GM21576 (cell line): Measurements from ENCODE around the gene ARMC7.
"Not testable (repeated sequence)": the region's sequence is repeated elsewhere in the genome, so short reads cannot be mapped to it uniquely, and the experiment has no call there.

Source experiments
- ATAC-seq: cut with Tn5 transposase; IDR thresholded peaks from one replicate; pipeline ENCODE4 v1.9.1; 2021; ENCODE audit warnings: mild to moderate bottlenecking, moderate library complexity; ENCODE audit not compliant: unreplicated experiment

Gene ARMC7

GRCh38 chr17:75152523-75152921 is 42.8 kb downstream of the ARMC7 start:
- no peak for ATAC-seq

GRCh38 chr17:75152922-75153779 is 43.4 kb downstream of the ARMC7 start:
- ATAC-seq, result no peak

- ATAC-seq, result peak; percentile 12
Measured at GRCh38 chr17:75153780-75154194, 44.0 kb downstream of the ARMC7 start.

- ATAC-seq, result peak; percentile 95
Measured at GRCh38 chr17:75154195-75155106, 44.7 kb downstream of the ARMC7 start, which contains the start of gene JPT1. JPT1 (minus strand) TSS chr17:75154512; CDS start chr17:75154397, 115 bp downstream.

GRCh38 chr17:75155191-75155601 is 45.4 kb downstream of the ARMC7 start:
- ATAC-seq, result no peak

- ATAC-seq, result not testable (repeated sequence)
Measured at GRCh38 chr17:75158480-75158879, 48.7 kb downstream of the ARMC7 start.

- ATAC-seq, result no peak
Measured at GRCh38 chr17:75159196-75160031, 49.6 kb downstream of the ARMC7 start.

GRCh38 chr17:75160211-75160610 is 50.4 kb downstream of the ARMC7 start:
- no peak for ATAC-seq

GRCh38 chr17:75163074-75163473 is 53.3 kb downstream of the ARMC7 start:
- no peak for ATAC-seq

- ATAC-seq, result not testable (repeated sequence)
Measured at GRCh38 chr17:75164606-75165005, 54.8 kb downstream of the ARMC7 start.

- no peak for ATAC-seq
Measured at GRCh38 chr17:75168998-75169397, 59.2 kb downstream of the ARMC7 start.

- ATAC-seq, result no peak
Measured at GRCh38 chr17:75173526-75173925, 63.8 kb downstream of the ARMC7 start.

GRCh38 chr17:75174996-75175395 is 65.2 kb downstream of the ARMC7 start:
- no peak for ATAC-seq

- ATAC-seq, result no peak
Measured at GRCh38 chr17:75176625-75177024, 66.9 kb downstream of the ARMC7 start.

- ATAC-seq, result no peak
Measured at GRCh38 chr17:75178453-75178852, 68.7 kb downstream of the ARMC7 start.
